ENCODE measurements around the gene MAP3K6. TPM values are rescaled to one million over a fixed set of nuclear protein-coding genes. Genes with fewer than 3 reads are reported as not detected.

Gene MAP3K6
- total and polyA plus RNA-seq, 2 of the 4 experiments (the other 2 are of a cell fraction) = 4.8 to 15.9 TPM

DNA sequence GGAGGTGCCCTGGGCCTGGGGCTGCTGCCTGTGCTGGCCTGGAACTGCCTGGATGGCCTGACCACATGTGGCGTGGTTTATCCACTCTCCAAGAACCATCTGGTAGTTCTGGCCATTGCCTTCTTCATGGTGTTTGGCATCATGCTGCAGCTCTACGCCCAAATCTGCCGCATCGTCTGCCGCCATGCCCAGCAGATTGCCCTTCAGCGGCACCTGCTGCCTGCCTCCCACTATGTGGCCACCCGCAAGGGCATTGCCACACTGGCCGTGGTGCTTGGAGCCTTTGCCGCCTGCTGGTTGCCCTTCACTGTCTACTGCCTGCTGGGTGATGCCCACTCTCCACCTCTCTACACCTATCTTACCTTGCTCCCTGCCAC lies 27.5 kb upstream of the MAP3K6 start:
- H2AK5ac ChIP-seq (ENCODE audit: low read depth, low read length) = peak overlapping the region; percentile 76
- H2BK15ac ChIP-seq (ENCODE audit: low read depth, low read length) = no peak overlapping the region
- no peak overlapping the region for H2AFZ ChIP-seq (replicated peaks; ENCODE audit: low read length, poor library complexity)
- H2AK9ac ChIP-seq (replicated peaks; ENCODE audit: low read depth, low read length, poor library complexity) = peak overlapping the region; percentile 60
- H3K18ac ChIP-seq (ENCODE audit: low read depth, low read length) = no peak overlapping the region
- H3K23ac ChIP-seq (ENCODE audit: low read depth, low read length) = peak overlapping the region; percentile 15; the same call in 1 of the 2 replicates
- 97% methylated on average over 9 of the region's 9 CpGs; no CpG with 5 or more reads in 1 of the 2 experiments for WGBS, 2 experiments (ENCODE audit: extremely low coverage in 2 of 2, insufficient read length in 1 of 2)
- no peaks in the 10 kb centered on the region for H4K20me1 ChIP-seq (ENCODE audit: insufficient read depth, low read length)
- H2BK120ac ChIP-seq (ENCODE audit: low read depth, low read length) = no peak overlapping the region
- in situ Hi-C loops (cut with MboI; ENCODE audit: low sequenced_read_pairs) (loop anchor here (5.0 to 10.0 kb wide), 2 partner anchors 92 to 289 kb away; no protein-coding TSS in a partner anchor), dilution Hi-C loops (cut with HindIII; ENCODE audit: low sequenced_read_pairs, unreplicated experiment) (no loop called here), intact Hi-C loops (cut with micrococcal nuclease) (loop anchor here (5.0 to 10.0 kb wide), 3 partner anchors 199 to 292 kb away; no protein-coding TSS in a partner anchor)
- no peaks in the 10 kb centered on the region for H3K9me3 ChIP-seq (ENCODE audit: control insufficient read depth, insufficient read depth, low read length)
- no peak for ATAC-seq (ENCODE audit: low read depth)
- peaks cover 0 to 28% of the 10 kb centered on the region in 2 experiments; a peak in 3 of 4 replicates for H3K79me1 ChIP-seq (ENCODE audit: low read depth in 1 of 2, low read length in 2 of 2)
- H2BK5ac ChIP-seq (ENCODE audit: low read depth, low read length, poor library complexity, severe bottlenecking) = peak overlapping the region; percentile 1
- no peak overlapping the region for H4K91ac ChIP-seq (ENCODE audit: insufficient read depth, low read depth, low read length)
- H3K27me3 ChIP-seq (ENCODE audit: control insufficient read depth, insufficient read depth, low read length) = no peaks in the 10 kb centered on the region
- H3K4ac ChIP-seq (ENCODE audit: low read depth, low read length) = no peak overlapping the region
- no peak overlapping the region for H3K27ac ChIP-seq (ENCODE audit: insufficient read depth, low read length)
- no peak overlapping the region for H2BK20ac ChIP-seq (ENCODE audit: low read depth, low read length)
- no peak overlapping the region for H3K4me3 ChIP-seq (ENCODE audit: insufficient read depth, low read depth, low read length)
- H4K5ac ChIP-seq (ENCODE audit: low read depth, low read length) = no peak overlapping the region
- BruUV-seq (replicated peaks) = no TSS peak
- no peak overlapping the region for H3K56ac ChIP-seq (ENCODE audit: extremely low read depth, insufficient read depth, low read length)
- peaks cover 20% of the 10 kb centered on the region for H3K9me1 ChIP-seq (ENCODE audit: insufficient read depth, low read length)
- H3K36me3 ChIP-seq (ENCODE audit: control insufficient read depth, insufficient read depth, low read length) = no peaks in the 10 kb centered on the region; the same call in 1 of the 2 replicates
- no peak overlapping the region; the same call in 1 of the 2 replicates for H3K9ac ChIP-seq (ENCODE audit: low read depth, low read length)
- POLR2A ChIA-PET (ENCODE audit: unreplicated experiment) = no interaction called here
- TF ChIP-seq MAZ (IDR thresholded peaks at IDR 0.05; ENCODE audit: borderline replicate concordance, low read depth, low read length) = no peak
- no peak for TF ChIP-seq RAD21 (IDR thresholded peaks at IDR 0.05; ENCODE audit: low read length)
- TF ChIP-seq, protein P1, sequence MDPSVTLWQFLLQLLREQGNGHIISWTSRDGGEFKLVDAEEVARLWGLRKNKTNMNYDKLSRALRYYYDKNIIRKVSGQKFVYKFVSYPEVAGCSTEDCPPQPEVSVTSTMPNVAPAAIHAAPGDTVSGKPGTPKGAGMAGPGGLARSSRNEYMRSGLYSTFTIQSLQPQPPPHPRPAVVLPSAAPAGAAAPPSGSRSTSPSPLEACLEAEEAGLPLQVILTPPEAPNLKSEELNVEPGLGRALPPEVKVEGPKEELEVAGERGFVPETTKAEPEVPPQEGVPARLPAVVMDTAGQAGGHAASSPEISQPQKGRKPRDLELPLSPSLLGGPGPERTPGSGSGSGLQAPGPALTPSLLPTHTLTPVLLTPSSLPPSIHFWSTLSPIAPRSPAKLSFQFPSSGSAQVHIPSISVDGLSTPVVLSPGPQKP (IDR thresholded peaks at IDR 0.05; ENCODE audit: borderline replicate concordance, low read depth, low read length) = no peak
- no peak for TF ChIP-seq SMC3 (IDR thresholded peaks at IDR 0.05; ENCODE audit: low read depth, low read length)
- no peak for TF ChIP-seq CHD1 (IDR thresholded peaks at IDR 0.05; ENCODE audit: low read depth, low read length)
- TF ChIP-seq, protein P2, sequence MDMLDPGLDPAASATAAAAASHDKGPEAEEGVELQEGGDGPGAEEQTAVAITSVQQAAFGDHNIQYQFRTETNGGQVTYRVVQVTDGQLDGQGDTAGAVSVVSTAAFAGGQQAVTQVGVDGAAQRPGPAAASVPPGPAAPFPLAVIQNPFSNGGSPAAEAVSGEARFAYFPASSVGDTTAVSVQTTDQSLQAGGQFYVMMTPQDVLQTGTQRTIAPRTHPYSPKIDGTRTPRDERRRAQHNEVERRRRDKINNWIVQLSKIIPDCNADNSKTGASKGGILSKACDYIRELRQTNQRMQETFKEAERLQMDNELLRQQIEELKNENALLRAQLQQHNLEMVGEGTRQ (IDR thresholded peaks at IDR 0.05; ENCODE audit: low read depth, low read length) = no peak
- TF ChIP-seq NFE2L2 (IDR thresholded peaks at IDR 0.05; ENCODE audit: low read depth, low read length) = no peak
- no peak for TF ChIP-seq MXI1 (IDR thresholded peaks at IDR 0.05; ENCODE audit: borderline replicate concordance, low read depth, low read length)
- TF ChIP-seq RFX5 (IDR thresholded peaks at IDR 0.05; ENCODE audit: low read depth, low read length) = no peak
- no peak for TF ChIP-seq CEBPB (IDR thresholded peaks at IDR 0.05; ENCODE audit: low read depth, low read length)
- TF ChIP-seq RCOR1 (IDR thresholded peaks at IDR 0.05; ENCODE audit: insufficient replicate concordance, low read length) = no peak
- TF ChIP-seq MAFK (IDR thresholded peaks at IDR 0.05; ENCODE audit: low read depth, low read length) = no peak
- TF ChIP-seq POLR2A (IDR thresholded peaks at IDR 0.05; ENCODE audit: low read depth, low read length) = no peak
- peaks cover 17% of the 10 kb centered on the region for H3K4me1 ChIP-seq (ENCODE audit: control insufficient read depth, insufficient read depth, low read length)
- no peak overlapping the region for H3K14ac ChIP-seq (replicated peaks; ENCODE audit: low read depth, low read length)
- no peak for DNase-seq
- no peak overlapping the region for H4K8ac ChIP-seq (ENCODE audit: low read depth in 2 of 2, low read length in 2 of 2)
- CTCF ChIA-PET = interaction anchor here (0.6 to 4.7 kb wide), 10 partner anchors 28 to 349 kb away, joined by 3 to 79 read pairs (median 3); partner anchors contain the start of gene MAP3K6
- no peak overlapping the region for H3K4me2 ChIP-seq (ENCODE audit: low read depth, low read length)
